Upper lobe of left lung (tissue), 4 donors: ENCODE results near the gene SAPCD1.

Experiments
- CTCF ChIP-seq, 6 experiments: fragments of 450-650 bp in 4 of 6; fragments of 200-600 bp in 2 of 6; sonication (generic) in 2 of 6; IDR thresholded peaks; one replicate each; pipeline ENCODE4 v1.5.1; 2016 to 2019; ENCODE audit warnings: antibody characterized with exemption in 6 of 6
- EP300 ChIP-seq, 4 donors: sonication (generic); formaldehyde crosslinking; IDR thresholded peaks; one replicate each; pipeline ENCODE4 v1.5.1; 2017; ENCODE audit warnings: antibody characterized with exemption in 4 of 4, control low read depth in 2 of 4
- POLR2A ChIP-seq, 4 donors: fragments of 450-650 bp; IDR thresholded peaks; one replicate each; pipeline ENCODE4 v1.5.1; 2016 to 2017; ENCODE audit warnings: antibody characterized with exemption in 4 of 4, mild to moderate bottlenecking in 2 of 4
- POLR2AphosphoS5 ChIP-seq, 2 donors: sonication (generic); formaldehyde crosslinking; IDR thresholded peaks; one replicate each; pipeline ENCODE4 v1.5.1; 2017; ENCODE audit warnings: antibody characterized with exemption in 2 of 2

DNA sequence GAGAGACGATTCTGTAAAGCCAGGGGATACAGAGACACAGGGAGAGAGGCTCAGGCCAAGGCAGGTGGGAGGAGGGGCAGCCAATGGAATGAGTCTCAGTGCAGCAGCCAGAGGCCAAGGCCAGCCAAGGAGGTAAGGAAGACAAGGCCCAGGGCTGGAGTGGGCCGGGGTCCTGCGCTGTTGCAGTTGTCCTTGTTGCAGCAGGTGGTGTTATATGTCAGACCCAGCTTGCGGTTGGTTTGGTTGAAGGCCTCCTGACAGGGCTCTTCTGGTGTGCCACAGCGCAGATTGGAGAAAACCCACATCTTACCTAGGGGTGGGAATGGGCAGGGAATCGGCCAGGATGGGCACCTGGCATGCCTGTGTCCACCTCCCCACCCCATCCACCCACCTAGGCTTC lies 43.5 kb upstream of the SAPCD1 start:
- TF ChIP-seq POLR2AphosphoS5 (IDR thresholded peaks at IDR 0.05) (no peak), CTCF (IDR thresholded peaks at IDR 0.05) (no peak), EP300 (IDR thresholded peaks at IDR 0.05) (no peak), POLR2A (IDR thresholded peaks at IDR 0.05) (no peak)
